ENCODE results near the gene VPS13A. TPM values are rescaled to one million over a fixed set of nuclear protein-coding genes. Genes with fewer than 3 reads are reported as not detected.
"Not testable (repeated sequence)": the region's sequence is repeated elsewhere in the genome, so short reads cannot be mapped to it uniquely, and the experiment has no call there.

Gene VPS13A
- total RNA-seq, 1 donor from 2014 or later = 29.3 TPM

- peaks cover 8% of the 10 kb centered on the region for H3K4me1 Mint-ChIP-seq
- H3K9me3 Mint-ChIP-seq = no peaks in the 10 kb centered on the region
- H3K27ac Mint-ChIP-seq (ENCODE audit: unreplicated experiment) = no peak overlapping the region
- no peak for TF ChIP-seq CTCF (conservative IDR thresholded peaks at IDR 0.05)
- no peaks in the 10 kb centered on the region for H3K36me3 Mint-ChIP-seq (ENCODE audit: low read depth)
- no peak overlapping the region for H3K4me3 Mint-ChIP-seq
- H3K27me3 Mint-ChIP-seq (ENCODE audit: low read depth) = peaks cover 4% of the 10 kb centered on the region
- no peak for DNase-seq (ENCODE audit: low read depth, low spot score)
These were observed 258.4 kb downstream of the VPS13A start for GRCh38 chr9:77435688-77436087.

GRCh38 chr9:77438653-77439052 is 261.3 kb downstream of the VPS13A start:
- Mint-ChIP-seq H3K4me3 (no peak overlapping the region), H3K36me3 (ENCODE audit: low read depth) (no peaks in the 10 kb centered on the region), H3K27me3 (ENCODE audit: low read depth) (peaks cover 4% of the 10 kb centered on the region), H3K9me3 (no peaks in the 10 kb centered on the region), H3K27ac (ENCODE audit: unreplicated experiment) (no peak overlapping the region), H3K4me1 (peaks cover 7% of the 10 kb centered on the region)
- TF ChIP-seq CTCF (conservative IDR thresholded peaks at IDR 0.05) = no peak
- no peak for DNase-seq (ENCODE audit: low read depth, low spot score)

GRCh38 chr9:77440057-77440456 is 262.7 kb downstream of the VPS13A start:
- peaks cover 4% of the 10 kb centered on the region for H3K4me1 Mint-ChIP-seq
- TF ChIP-seq CTCF (conservative IDR thresholded peaks at IDR 0.05) = no peak
- H3K36me3 Mint-ChIP-seq (ENCODE audit: low read depth) = no peaks in the 10 kb centered on the region
- H3K27ac Mint-ChIP-seq (ENCODE audit: unreplicated experiment) = no peak overlapping the region
- no peak for DNase-seq (ENCODE audit: low read depth, low spot score)
- H3K4me3 Mint-ChIP-seq = no peak overlapping the region
- H3K27me3 Mint-ChIP-seq (ENCODE audit: low read depth) = peaks cover 4% of the 10 kb centered on the region
- H3K9me3 Mint-ChIP-seq = no peaks in the 10 kb centered on the region

GRCh38 chr9:77441124-77441523 is 263.8 kb downstream of the VPS13A start:
- H3K27me3 Mint-ChIP-seq (ENCODE audit: low read depth); H3K4me1 Mint-ChIP-seq; H3K4me3 Mint-ChIP-seq; H3K36me3 Mint-ChIP-seq (ENCODE audit: low read depth); H3K9me3 Mint-ChIP-seq; H3K27ac Mint-ChIP-seq (ENCODE audit: unreplicated experiment); DNase-seq (ENCODE audit: low read depth, low spot score): not testable (repeated sequence)

GRCh38 chr9:77442436-77442835 is 265.1 kb downstream of the VPS13A start:
- Mint-ChIP-seq H3K4me1 (peaks cover 4% of the 10 kb centered on the region), H3K27me3 (ENCODE audit: low read depth) (peaks cover 4% of the 10 kb centered on the region), H3K4me3 (no peak overlapping the region), H3K9me3 (peaks cover 4% of the 10 kb centered on the region), H3K36me3 (ENCODE audit: low read depth) (no peaks in the 10 kb centered on the region), H3K27ac (ENCODE audit: unreplicated experiment) (no peak overlapping the region)
- no peak for DNase-seq (ENCODE audit: low read depth, low spot score)
- no peak for TF ChIP-seq CTCF (conservative IDR thresholded peaks at IDR 0.05)

GRCh38 chr9:77447646-77448045 is 270.3 kb downstream of the VPS13A start:
- TF ChIP-seq CTCF (conservative IDR thresholded peaks at IDR 0.05) = no peak
- Mint-ChIP-seq H3K4me1 (no peaks in the 10 kb centered on the region), H3K4me3 (no peak overlapping the region), H3K27ac (ENCODE audit: unreplicated experiment) (no peak overlapping the region), H3K27me3 (ENCODE audit: low read depth) (no peaks in the 10 kb centered on the region), H3K9me3 (peaks cover 11% of the 10 kb centered on the region), H3K36me3 (ENCODE audit: low read depth) (peaks cover 3% of the 10 kb centered on the region)
- DNase-seq (ENCODE audit: low read depth, low spot score) = no peak
